Panc1 (cell line): Measurements from ENCODE around the gene FSTL5. TPM values are rescaled to one million over a fixed set of nuclear protein-coding genes. Genes with fewer than 3 reads are reported as not detected.

ENCODE experiments used
- ATAC-seq: fragments of 200-7000 bp; cut with Tn5 transposase; 2 replicates; pipeline ENCODE4 v1.9.1; 2020; ENCODE audit warnings: mild to moderate bottlenecking, moderate library complexity
- BruUV-seq: library from RNA; stranded (reverse); fragments of 400-500 nt; replicated peaks from 2 replicates; lab custom pipeline; 2021; lab: Mats Ljungman, UMichigan
- CTCF ChIA-PET: fragments of 300-600 bp; sonication (Branson Sonifier 250); formaldehyde crosslinking; loops from one replicate; lab custom pipeline; 2022; ENCODE audit warnings: antibody characterized with exemption; lab: Charles Lee
- POLR2A ChIA-PET: fragments of 300-600 bp; sonication (Branson Sonifier 250); formaldehyde crosslinking; loops from one replicate; lab custom pipeline; 2022; ENCODE audit warnings: antibody characterized with exemption; lab: Charles Lee
- DNase-seq: peaks from one replicate; pipeline ENCODE4 v3.0.0-alpha.2; 2010; ENCODE audit warnings: low read depth, low spot score
- H3K27ac ChIP-seq: 2 replicates; pipeline ENCODE4 v1.5.1; 2011; ENCODE audit warnings: mild to moderate bottlenecking, low read length, inconsistent platforms
- H3K27me3 ChIP-seq: fragments of 200-500 bp; sonication (Bioruptor generic); 2 replicates; pipeline ENCODE4 v1.6.0; 2014; ENCODE audit warnings: low read length, inconsistent platforms; ENCODE audit not compliant: control insufficient read depth, insufficient read depth
- H3K36me3 ChIP-seq: fragments of 200-500 bp; sonication (Bioruptor generic); 2 replicates; pipeline ENCODE4 v1.5.1; 2014; ENCODE audit warnings: inconsistent platforms, mild to moderate bottlenecking, low read length, moderate library complexity; ENCODE audit not compliant: control insufficient read depth, insufficient read depth
- H3K4me1 ChIP-seq: 2 replicates; pipeline ENCODE4 v1.5.1; 2011; ENCODE audit warnings: inconsistent platforms, mild to moderate bottlenecking, low read length, moderate library complexity; ENCODE audit not compliant: control insufficient read depth, insufficient read depth
- H3K4me3 ChIP-seq, 2 experiments: 2 replicates each; pipeline ENCODE4 v1.5.1; 2011 to 2012; ENCODE audit warnings: low read depth in 2 of 2, low read length in 2 of 2, mild to moderate bottlenecking in 2 of 2, inconsistent platforms in 1 of 2, moderate library complexity in 1 of 2
- H3K9me3 ChIP-seq: fragments of 200-500 bp; sonication (Bioruptor generic); 2 replicates; pipeline ENCODE4 v1.5.1; 2014; ENCODE audit warnings: low read depth, mild to moderate bottlenecking, inconsistent platforms, low read length, moderate library complexity; ENCODE audit not compliant: control insufficient read depth, insufficient read depth
- CTCF ChIP-seq: fragments of 450-650 bp; IDR thresholded peaks from 2 replicates; pipeline ENCODE4 v1.5.1; 2017; ENCODE audit warnings: mild to moderate bottlenecking
- POLR2AphosphoS5 ChIP-seq: IDR thresholded peaks from 2 replicates; pipeline ENCODE4 v1.6.1; 2012; ENCODE audit warnings: mild to moderate bottlenecking, low read depth, low read length, moderate library complexity
- REST ChIP-seq, 2 experiments: IDR thresholded peaks; 2 replicates each; pipeline ENCODE4 v1.6.1; 2011 to 2012; ENCODE audit warnings: low read depth in 2 of 2, control low read depth in 1 of 2, low read length in 1 of 2, mild to moderate bottlenecking in 1 of 2, moderate library complexity in 1 of 2; ENCODE audit not compliant: insufficient read depth in 1 of 2
- SIN3A ChIP-seq: IDR thresholded peaks from 2 replicates; pipeline ENCODE4 v1.6.1; 2012; ENCODE audit warnings: low read depth, mild to moderate bottlenecking, low read length, moderate library complexity, borderline replicate concordance; ENCODE audit not compliant: insufficient read depth
- TCF7L2 ChIP-seq: IDR thresholded peaks from 2 replicates; pipeline ENCODE4 v1.6.1; 2011; ENCODE audit warnings: mild to moderate bottlenecking, low read depth, low read length, inconsistent platforms
- in situ Hi-C: cut with HindIII; loops from 2 replicates; pipeline ENCODE4 v1.10.0; 2016; ENCODE audit warnings: low sequenced_read_pairs, low pct_unique_long_range_greater_than_20kb
- intact Hi-C: fragments of 100-400 bp; cut with micrococcal nuclease; formaldehyde crosslinking; loops from one replicate; pipeline ENCODE4 v1.10.0; 2022; ENCODE audit not compliant: unreplicated experiment
- total RNA-seq: library from RNA; stranded (reverse); gene quantifications from one replicate; pipeline ENCODE4 v1.2.1, GENCODE V29; 2021; ENCODE audit not compliant: unreplicated experiment

FSTL5 gene
- total RNA-seq, 1 experiment from 2014 or later, result 0.67 TPM

- no peaks in the 10 kb centered on the region for H3K27me3 ChIP-seq
- DNase-seq (no peak), ATAC-seq (no peak)
- no peak for TF ChIP-seq REST (IDR thresholded peaks at IDR 0.05; ENCODE audit: insufficient read depth in 1 of 2, low read depth in 2 of 2, low read length in 1 of 2)
- POLR2A ChIA-PET, result no interaction called here
- no peaks in the 10 kb centered on the region for H3K36me3 ChIP-seq
- no TSS peak for BruUV-seq
- intact Hi-C loops, result no loop called here
- in situ Hi-C loops, result no loop called here
- no peak overlapping the region for H3K4me3 ChIP-seq
- CTCF ChIA-PET, result no interaction called here
- no peak overlapping the region for H3K27ac ChIP-seq
- H3K9me3 ChIP-seq, result no peaks in the 10 kb centered on the region
- H3K4me1 ChIP-seq, result no peaks in the 10 kb centered on the region
Observed at GRCh38 chr4:161827013-161827412, 336.8 kb downstream of the FSTL5 start.

GRCh38 chr4:161823450-161823849 lies 340.4 kb downstream of the FSTL5 start:
- in situ Hi-C loops (no loop called here), intact Hi-C loops (no loop called here)
- Histone ChIP-seq H3K4me1 (no peaks in the 10 kb centered on the region), H3K27ac (no peak overlapping the region), H3K36me3 (no peaks in the 10 kb centered on the region), H3K27me3 (no peaks in the 10 kb centered on the region), H3K9me3 (no peaks in the 10 kb centered on the region), H3K4me3 (no peak overlapping the region)
- ChIA-PET CTCF (no interaction called here), POLR2A (no interaction called here)
- no TSS peak for BruUV-seq
- no peak for DNase-seq
- ATAC-seq, result no peak
- TF ChIP-seq POLR2AphosphoS5 (no peak), TCF7L2 (no peak), REST (IDR thresholded peaks at IDR 0.05; ENCODE audit: insufficient read depth in 1 of 2, low read depth in 2 of 2, low read length in 1 of 2) (no peak), CTCF (no peak), SIN3A (no peak)
